Mesenchymal stem cell (in vitro differentiated cells and primary cell): ENCODE measurements around the gene DNAJC28.

Experiments
- DNase-seq: peaks from one replicate; pipeline ENCODE4 v3.0.0-alpha.2; 2013
- H2AFZ ChIP-seq: one replicate; pipeline ENCODE4 v1.6.1; 2013; ENCODE audit warnings: low read depth, mild to moderate bottlenecking, control low read depth, inconsistent platforms, low read length, moderate library complexity
- H2AK5ac ChIP-seq: 2 replicates; pipeline ENCODE4 v1.6.1; 2013; ENCODE audit warnings: low read length, moderate library complexity, mild to moderate bottlenecking, inconsistent platforms; ENCODE audit not compliant: severe bottlenecking
- H2BK120ac ChIP-seq: one replicate; pipeline ENCODE4 v1.6.1; 2013; ENCODE audit warnings: low read depth, mild to moderate bottlenecking, inconsistent platforms, low read length, moderate library complexity
- H2BK12ac ChIP-seq, 2 experiments: one replicate each; pipeline ENCODE4 v1.6.1; 2013; ENCODE audit warnings: inconsistent platforms in 2 of 2, low read length in 2 of 2, mild to moderate bottlenecking in 2 of 2, moderate library complexity in 2 of 2, control low read depth in 1 of 2
- H2BK15ac ChIP-seq: one replicate; pipeline ENCODE4 v1.6.1; 2013; ENCODE audit warnings: mild to moderate bottlenecking, low read depth, inconsistent platforms; ENCODE audit not compliant: poor library complexity, severe bottlenecking
- H2BK5ac ChIP-seq: 2 replicates; pipeline ENCODE4 v1.6.1; 2013; ENCODE audit warnings: low read depth, mild to moderate bottlenecking, low read length, control low read depth, inconsistent platforms; ENCODE audit not compliant: poor library complexity, severe bottlenecking
- H3K14ac ChIP-seq, 2 experiments: one replicate each; pipeline ENCODE4 v1.6.1; 2013; ENCODE audit warnings: inconsistent platforms in 2 of 2, low read length in 2 of 2, control low read depth in 1 of 2, mild to moderate bottlenecking in 1 of 2, moderate library complexity in 1 of 2
- H3K18ac ChIP-seq, 2 experiments: one replicate each; pipeline ENCODE4 v1.6.1; 2013; ENCODE audit warnings: inconsistent platforms in 2 of 2, low read length in 2 of 2, control low read depth in 1 of 2, low read depth in 1 of 2, mild to moderate bottlenecking in 1 of 2
- H3K23ac ChIP-seq, 2 experiments: one replicate each; pipeline ENCODE4 v1.6.1; 2013; ENCODE audit warnings: inconsistent platforms in 2 of 2, low read length in 2 of 2, mild to moderate bottlenecking in 2 of 2, moderate library complexity in 2 of 2, control low read depth in 1 of 2
- H3K27ac ChIP-seq: 2 replicates; pipeline ENCODE4 v1.5.1; 2013; ENCODE audit warnings: mild to moderate bottlenecking, moderate library complexity, low read length, control low read depth, inconsistent platforms; ENCODE audit not compliant: poor library complexity, severe bottlenecking
- H3K27me3 ChIP-seq, 2 experiments: 2 replicates each; pipeline versions ENCODE4 v1.6.1 to v1.7.0; 2013; ENCODE audit warnings: low read length in 2 of 2, mild to moderate bottlenecking in 2 of 2, moderate library complexity in 2 of 2, control low read depth in 1 of 2, inconsistent platforms in 1 of 2; ENCODE audit not compliant: control insufficient read depth in 1 of 2, insufficient read depth in 1 of 2
- H3K36me3 ChIP-seq, 2 experiments: 2 replicates each; pipeline versions ENCODE4 v1.6.1 to v1.7.0; 2013; ENCODE audit warnings: low read length in 2 of 2, control low read depth in 1 of 2, inconsistent platforms in 1 of 2, low read depth in 1 of 2, mild to moderate bottlenecking in 1 of 2; ENCODE audit not compliant: insufficient read depth in 2 of 2, control insufficient read depth in 1 of 2
- H3K4ac ChIP-seq, 2 experiments: one replicate each; pipeline ENCODE4 v1.6.1; 2013; ENCODE audit warnings: inconsistent platforms in 2 of 2, low read length in 2 of 2, mild to moderate bottlenecking in 2 of 2, moderate library complexity in 2 of 2, control low read depth in 1 of 2, low read depth in 1 of 2
- H3K4me1 ChIP-seq: 2 replicates; pipeline ENCODE4 v1.6.1; 2013; ENCODE audit warnings: low read depth, low read length, control low read depth; ENCODE audit not compliant: control insufficient read depth, insufficient read depth
- H3K4me2 ChIP-seq: 2 replicates; pipeline ENCODE4 v1.6.1; 2013; ENCODE audit warnings: low read length, mild to moderate bottlenecking, inconsistent platforms; ENCODE audit not compliant: poor library complexity, severe bottlenecking
- H3K4me3 ChIP-seq, 2 experiments: 2 replicates each; pipeline versions ENCODE4 v1.5.1 to v1.7.0; 2013; ENCODE audit warnings: low read length in 2 of 2, mild to moderate bottlenecking in 2 of 2, control low read depth in 1 of 2, low read depth in 1 of 2; ENCODE audit not compliant: insufficient read depth in 1 of 2
- H3K79me1 ChIP-seq: replicated peaks from 2 replicates; pipeline ENCODE4 v1.6.1; 2013; ENCODE audit warnings: mild to moderate bottlenecking, control low read depth, low read length, inconsistent platforms; ENCODE audit not compliant: poor library complexity, severe bottlenecking
- H3K9ac ChIP-seq: 2 replicates; pipeline ENCODE4 v1.7.0; 2013; ENCODE audit warnings: mild to moderate bottlenecking, low read length, moderate library complexity
- H3K9me3 ChIP-seq: 2 replicates; pipeline ENCODE4 v1.7.0; 2013; ENCODE audit warnings: mild to moderate bottlenecking, low read length; ENCODE audit not compliant: control insufficient read depth
- H4K8ac ChIP-seq: one replicate; pipeline ENCODE4 v1.6.1; 2013; ENCODE audit warnings: inconsistent platforms, mild to moderate bottlenecking, low read length, moderate library complexity
- H4K91ac ChIP-seq: one replicate; pipeline ENCODE4 v1.6.1; 2013; ENCODE audit warnings: mild to moderate bottlenecking, low read length, inconsistent platforms
- WGBS: methylation state at CpG from one replicate; pipeline ENCODE4 v1.1.7; 2013; ENCODE audit warnings: mixed read lengths; 5-methylcytosine and 5-hydroxymethylcytosine counted together

Gene DNAJC28

DNA sequence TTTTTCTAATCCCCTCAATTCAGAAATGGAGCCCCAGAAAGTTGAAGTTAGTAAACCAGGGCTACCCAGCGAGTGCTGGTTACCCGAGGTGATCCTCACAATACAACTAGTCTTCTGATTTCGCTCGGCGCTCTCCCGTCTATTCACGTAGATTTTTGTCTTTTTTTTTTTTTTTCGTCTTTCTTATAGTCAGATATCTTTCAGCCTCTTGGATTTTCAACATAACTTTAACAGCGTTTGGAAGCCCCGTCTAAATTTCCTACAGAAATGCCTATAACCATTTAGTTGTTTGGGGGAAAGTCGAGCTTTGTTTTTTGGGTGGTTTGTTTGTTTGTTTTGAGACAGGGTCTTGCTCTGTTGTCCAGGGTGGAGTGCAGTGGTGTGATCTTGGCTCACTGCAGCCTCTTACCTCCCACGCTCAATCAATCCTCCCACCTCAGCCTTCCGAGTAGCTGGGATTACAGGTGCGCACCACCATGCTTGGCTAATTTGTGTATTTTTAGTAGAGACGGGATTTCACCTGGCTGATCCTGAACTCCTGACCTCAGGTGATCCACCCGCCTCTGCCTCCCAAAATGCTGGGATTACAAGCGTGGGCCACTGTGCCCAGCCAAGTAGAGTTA, 10.9 kb downstream of the DNAJC28 start:
- no peak overlapping the region for H2AK5ac ChIP-seq
- no peak overlapping the region for H2BK5ac ChIP-seq
- peak overlapping the region; percentile 96 for H3K9ac ChIP-seq
- no peak overlapping the region for H2BK120ac ChIP-seq
- H4K91ac ChIP-seq = no peak overlapping the region
- no peak overlapping the region for H4K8ac ChIP-seq
- H3K4me3 ChIP-seq = peak overlapping the region; percentile 80 to 90
- WGBS = 31% methylated on average over 11 of the region's 17 CpGs
- H3K4ac ChIP-seq = no peak overlapping the region
- H3K23ac ChIP-seq = no peak overlapping the region
- H3K9me3 ChIP-seq = no peaks in the 10 kb centered on the region
- peaks cover 8% of the 10 kb centered on the region for H3K4me1 ChIP-seq
- peak overlapping the region; percentile 87 for H3K4me2 ChIP-seq
- H3K18ac ChIP-seq = peak overlapping the region; percentile 37 to 71
- H2AFZ ChIP-seq = peak overlapping the region; percentile 60
- no peaks in the 10 kb centered on the region for H3K27me3 ChIP-seq
- H2BK15ac ChIP-seq = no peak overlapping the region
- H2BK12ac ChIP-seq = peak overlapping the region in 1 of 2 experiments; percentile 52
- no peak for DNase-seq
- H3K14ac ChIP-seq = no peak overlapping the region
- no peaks in the 10 kb centered on the region for H3K36me3 ChIP-seq
- H3K79me1 ChIP-seq = peaks cover 5% of the 10 kb centered on the region
- peak overlapping the region; percentile 88 for H3K27ac ChIP-seq

DNA sequence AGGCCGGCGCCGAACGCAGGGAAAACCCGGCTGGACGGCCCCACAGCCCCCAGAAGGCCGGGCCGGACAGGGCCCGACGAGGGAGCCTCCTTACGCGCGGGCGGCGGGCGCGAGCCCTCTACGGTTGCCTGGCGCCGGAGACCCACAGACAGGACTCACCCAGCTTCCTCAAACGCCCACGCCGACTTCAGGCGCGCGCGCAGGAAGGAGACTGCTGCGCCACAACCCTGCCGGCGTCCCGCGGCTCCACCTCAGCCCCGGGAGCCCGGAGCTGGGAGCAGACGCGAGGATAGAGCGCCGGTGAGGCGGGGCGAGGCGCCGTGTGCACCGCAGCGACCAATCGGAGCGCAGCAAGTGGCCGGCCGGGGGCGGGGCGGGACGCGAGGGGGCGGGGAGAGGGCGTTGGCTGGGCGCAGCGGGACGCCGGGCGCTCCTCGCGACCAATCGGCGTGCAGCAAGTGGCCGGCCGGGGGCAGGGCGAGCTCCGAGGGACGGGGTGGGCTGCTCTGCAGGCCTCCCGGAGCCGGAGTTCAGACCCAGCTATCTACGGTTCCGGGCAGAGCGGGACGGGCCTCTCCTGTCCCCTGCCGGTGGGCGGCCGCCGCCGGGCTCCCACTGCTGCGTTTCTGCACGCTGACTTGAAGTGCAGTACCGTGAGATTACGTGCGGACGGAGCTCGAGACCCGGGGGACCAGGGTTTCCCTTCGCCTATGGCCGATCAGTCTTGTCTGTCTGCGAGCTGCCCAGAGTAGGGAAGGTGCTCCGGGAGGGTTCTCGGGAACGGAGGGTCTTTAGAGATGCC, 11.6 kb downstream of the DNAJC28 start, which contains the start of gene TMEM50B:
TSS of gene TMEM50B (minus strand) at position 296 of the 802 bp plus-strand sequence. CDS start 11,089 bp downstream, outside the sequence.
- Histone ChIP-seq H3K27me3 (no peaks in the 10 kb centered on the region), H3K4me3 (peak within 1 kb of the TSS; percentile 98 to 99), H3K79me1 (peaks cover 6% of the 10 kb centered on the region), H2BK15ac (peak within 1 kb of the TSS; percentile 97), H3K14ac (peak within 1 kb of the TSS in 1 of 2 experiments; percentile 100), H4K91ac (peak within 1 kb of the TSS; percentile 79), H2AFZ (peak within 1 kb of the TSS; percentile 85), H3K9ac (peak within 1 kb of the TSS; percentile 99), H3K36me3 (no peaks in the 10 kb centered on the region), H3K4me1 (peaks cover 8% of the 10 kb centered on the region), H3K27ac (peak within 1 kb of the TSS; percentile 88), H3K23ac (peak within 1 kb of the TSS in 1 of 2 experiments; percentile 100), H2AK5ac (no peak within 1 kb of the TSS), H4K8ac (peak within 1 kb of the TSS; percentile 87), H3K4ac (peak within 1 kb of the TSS; percentile 88 to 97), H2BK12ac (peak within 1 kb of the TSS in 1 of 2 experiments; percentile 78), H2BK5ac (peak within 1 kb of the TSS; percentile 68), H3K18ac (peak within 1 kb of the TSS; percentile 95 to 98), H3K9me3 (no peaks in the 10 kb centered on the region), H3K4me2 (peak within 1 kb of the TSS; percentile 87), H2BK120ac (no peak within 1 kb of the TSS)
- DNase-seq = peak; percentile 94
- under 1% methylated on average over 87 of the region's 93 CpGs for WGBS

DNA sequence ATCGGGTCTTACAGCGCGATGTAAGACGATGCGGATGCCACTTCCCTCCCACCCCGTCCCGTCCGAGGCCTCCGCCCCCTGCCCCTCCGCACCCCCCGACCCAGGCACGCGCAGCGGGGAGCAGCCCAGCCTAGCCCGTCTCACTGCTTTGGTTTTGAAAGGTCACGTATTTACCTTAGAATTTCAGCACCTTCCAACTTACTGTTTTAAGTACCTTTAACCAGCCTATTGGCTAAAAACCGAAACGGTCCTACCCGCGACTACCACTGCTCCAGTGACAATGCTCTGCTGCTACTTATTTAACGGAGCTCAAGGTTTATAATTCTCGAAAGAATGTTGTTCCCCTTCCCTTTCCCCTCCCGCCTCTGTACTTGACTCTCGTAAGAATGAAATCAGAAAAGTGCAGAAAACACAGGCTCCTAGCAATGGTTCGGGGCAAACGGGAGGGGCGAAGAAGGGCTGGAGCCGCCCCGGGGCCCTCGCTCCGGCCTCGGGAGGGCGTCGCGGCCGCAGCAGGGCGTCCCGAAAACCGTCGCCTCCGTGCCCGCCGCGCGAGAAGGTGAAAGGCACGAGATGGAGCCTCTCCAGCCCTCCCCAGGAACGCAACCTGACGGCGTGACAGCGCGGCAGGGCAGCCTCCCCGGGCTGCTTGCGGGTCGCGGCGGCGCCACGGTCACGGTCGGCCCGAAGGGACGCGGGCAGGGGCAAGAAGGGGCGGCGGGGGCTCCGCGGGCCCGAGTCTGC, 12.4 kb downstream of the DNAJC28 start:
- H2BK12ac ChIP-seq = peak overlapping the region in 1 of 2 experiments; percentile 63
- peak overlapping the region; percentile 86 for H3K4me2 ChIP-seq
- peak overlapping the region; percentile 87 for H4K8ac ChIP-seq
- peak; percentile 55 for DNase-seq
- peak overlapping the region in 1 of 2 experiments; percentile 100 for H3K14ac ChIP-seq
- peak overlapping the region; percentile 98 to 99 for H3K4me3 ChIP-seq
- WGBS = under 1% methylated on average over 65 of the region's 68 CpGs
- H2BK5ac ChIP-seq = peak overlapping the region; percentile 68
- peak overlapping the region; percentile 85 for H2AFZ ChIP-seq
- peak overlapping the region; percentile 49 for H3K27ac ChIP-seq
- H3K27me3 ChIP-seq = no peaks in the 10 kb centered on the region
- peak overlapping the region; percentile 97 for H2BK15ac ChIP-seq
- H3K18ac ChIP-seq = peak overlapping the region; percentile 95 to 98
- peak overlapping the region; percentile 88 to 97 for H3K4ac ChIP-seq
- peak overlapping the region in 1 of 2 experiments; percentile 100 for H3K23ac ChIP-seq
- no peaks in the 10 kb centered on the region for H3K36me3 ChIP-seq
- H2AK5ac ChIP-seq = no peak overlapping the region
- no peaks in the 10 kb centered on the region for H3K9me3 ChIP-seq
- peak overlapping the region; percentile 79 for H4K91ac ChIP-seq
- peak overlapping the region; percentile 99 for H3K9ac ChIP-seq
- H2BK120ac ChIP-seq = no peak overlapping the region
- H3K79me1 ChIP-seq = peaks cover 9% of the 10 kb centered on the region
- H3K4me1 ChIP-seq = peaks cover 8% of the 10 kb centered on the region
